Immature natural killer cell (primary cell): ENCODE measurements around the gene PRICKLE2. TPM values are rescaled to one million over a fixed set of nuclear protein-coding genes. Genes with fewer than 3 reads are reported as not detected.

ENCODE experiments used
- DNase-seq, 3 donors: peaks; one replicate each; pipeline ENCODE4 v3.0.0; 2022; ENCODE audit warnings: mixed read lengths in 1 of 3
- H3K27ac Mint-ChIP-seq, 6 donors: one replicate each; pipeline ENCODE4 v1.8.0; 2020; ENCODE audit warnings: mixed read lengths in 6 of 6, mild to moderate bottlenecking in 5 of 6, inconsistent platforms in 4 of 6, moderate library complexity in 3 of 6
- H3K27me3 Mint-ChIP-seq, 3 donors: one replicate each; pipeline ENCODE4 v1.8.0; 2020 to 2021; ENCODE audit warnings: low read depth in 3 of 3, mild to moderate bottlenecking in 3 of 3, mixed read lengths in 3 of 3, moderate library complexity in 3 of 3, inconsistent platforms in 1 of 3
- H3K36me3 Mint-ChIP-seq, 3 donors: one replicate each; pipeline ENCODE4 v1.8.0; 2020; ENCODE audit warnings: mixed read lengths in 3 of 3, inconsistent platforms in 2 of 3, mild to moderate bottlenecking in 2 of 3
- H3K4me1 Mint-ChIP-seq, 2 donors: one replicate each; pipeline ENCODE4 v1.8.0; 2020; ENCODE audit warnings: inconsistent platforms in 2 of 2, mild to moderate bottlenecking in 2 of 2, mixed read lengths in 2 of 2, moderate library complexity in 1 of 2
- H3K4me3 Mint-ChIP-seq, 5 donors: one replicate each; pipeline ENCODE4 v1.8.0; 2020; ENCODE audit warnings: mild to moderate bottlenecking in 5 of 5, mixed read lengths in 5 of 5, inconsistent platforms in 3 of 5, moderate library complexity in 3 of 5
- H3K9me3 Mint-ChIP-seq, 6 donors: one replicate each; pipeline ENCODE4 v1.8.0; 2020; ENCODE audit warnings: mild to moderate bottlenecking in 6 of 6, mixed read lengths in 6 of 6, inconsistent platforms in 4 of 6, moderate library complexity in 3 of 6
- polyA plus RNA-seq, 3 donors: library from polyadenylated mRNA; unstranded; fragments of 300-500 nt; fragmentation: Illumina TruSeq; gene quantifications; one replicate each; pipeline ENCODE4 v1.2.3, GENCODE V29; 2021

PRICKLE2 gene
- polyA plus RNA-seq, 3 donors from 2014 or later = 0.19 to 0.64 (median 0.43) TPM

- no peaks in the 10 kb centered on the region for H3K36me3 Mint-ChIP-seq
- H3K9me3 Mint-ChIP-seq = peaks cover 0 to 7% (median 4%) of the 10 kb centered on the region in 6 donors
- no peak overlapping the region for H3K4me3 Mint-ChIP-seq
- no peak overlapping the region for H3K27ac Mint-ChIP-seq
- H3K27me3 Mint-ChIP-seq = peaks cover 1 to 4% (median 2%) of the 10 kb centered on the region in 3 donors
- DNase-seq = no peak
- no peaks in the 10 kb centered on the region for H3K4me1 Mint-ChIP-seq
Observed at GRCh38 chr3:64239841-64240240, 14.6 kb upstream of the PRICKLE2 start.

GRCh38 chr3:64238971-64239667 lies 13.9 kb upstream of the PRICKLE2 start:
- Mint-ChIP-seq H3K9me3 (peaks cover 0 to 7% (median 5%) of the 10 kb centered on the region in 6 donors), H3K27ac (no peak overlapping the region), H3K27me3 (peaks cover 2 to 4% (median 2%) of the 10 kb centered on the region in 3 donors), H3K4me3 (no peak overlapping the region), H3K4me1 (no peaks in the 10 kb centered on the region), H3K36me3 (no peaks in the 10 kb centered on the region)
- DNase-seq = no peak

- Mint-ChIP-seq H3K36me3 (no peaks in the 10 kb centered on the region), H3K27ac (no peak overlapping the region), H3K27me3 (peaks cover 2% of the 10 kb centered on the region in 3 donors), H3K4me3 (no peak overlapping the region), H3K4me1 (no peaks in the 10 kb centered on the region), H3K9me3 (peaks cover 0 to 8% (median 6%) of the 10 kb centered on the region in 6 donors)
- DNase-seq = no peak
Observed at GRCh38 chr3:64237083-64237482, 11.8 kb upstream of the PRICKLE2 start.

GRCh38 chr3:64235605-64236004 lies 10.3 kb upstream of the PRICKLE2 start:
- peaks cover 0 to 7% (median 5%) of the 10 kb centered on the region in 6 donors for H3K9me3 Mint-ChIP-seq
- no peak for DNase-seq
- no peak overlapping the region for H3K27ac Mint-ChIP-seq
- no peaks in the 10 kb centered on the region for H3K36me3 Mint-ChIP-seq
- peaks cover 2% of the 10 kb centered on the region in 3 donors for H3K27me3 Mint-ChIP-seq
- H3K4me1 Mint-ChIP-seq = no peaks in the 10 kb centered on the region
- H3K4me3 Mint-ChIP-seq = no peak overlapping the region

GRCh38 chr3:64234571-64234970 lies 9.3 kb upstream of the PRICKLE2 start:
- no peaks in the 10 kb centered on the region for H3K4me1 Mint-ChIP-seq
- H3K9me3 Mint-ChIP-seq = peaks cover 0 to 7% (median 5%) of the 10 kb centered on the region in 6 donors
- H3K4me3 Mint-ChIP-seq = no peak overlapping the region
- H3K36me3 Mint-ChIP-seq = no peaks in the 10 kb centered on the region
- no peak for DNase-seq
- H3K27ac Mint-ChIP-seq = no peak overlapping the region
- H3K27me3 Mint-ChIP-seq = peaks cover 2% of the 10 kb centered on the region in 3 donors

- DNase-seq = no peak
- no peak overlapping the region for H3K27ac Mint-ChIP-seq
- peaks cover 2% of the 10 kb centered on the region in 3 donors for H3K27me3 Mint-ChIP-seq
- H3K4me3 Mint-ChIP-seq = no peak overlapping the region
- H3K9me3 Mint-ChIP-seq = peaks cover 0 to 7% (median 3%) of the 10 kb centered on the region in 6 donors
- H3K4me1 Mint-ChIP-seq = no peaks in the 10 kb centered on the region
- no peaks in the 10 kb centered on the region for H3K36me3 Mint-ChIP-seq
Observed at GRCh38 chr3:64232821-64233220, 7.6 kb upstream of the PRICKLE2 start.

GRCh38 chr3:64229903-64230302 lies 4.6 kb upstream of the PRICKLE2 start:
- no peaks in the 10 kb centered on the region for H3K36me3 Mint-ChIP-seq
- H3K27ac Mint-ChIP-seq = no peak overlapping the region
- H3K4me1 Mint-ChIP-seq = peaks cover 0 to 6% of the 10 kb centered on the region in 2 donors
- DNase-seq = no peak
- peaks cover 0 to 1% (median 1%) of the 10 kb centered on the region in 3 donors for H3K27me3 Mint-ChIP-seq
- no peak overlapping the region for H3K4me3 Mint-ChIP-seq
- peaks cover 0 to 6% (median under 1%) of the 10 kb centered on the region in 6 donors for H3K9me3 Mint-ChIP-seq

- no peak overlapping the region for H3K27ac Mint-ChIP-seq
- peaks cover 0 to 6% (median 0%) of the 10 kb centered on the region in 6 donors for H3K9me3 Mint-ChIP-seq
- H3K4me1 Mint-ChIP-seq = peaks cover 0 to 6% of the 10 kb centered on the region in 2 donors
- H3K36me3 Mint-ChIP-seq = no peaks in the 10 kb centered on the region
- H3K4me3 Mint-ChIP-seq = no peak overlapping the region
- DNase-seq = no peak
- no peaks in the 10 kb centered on the region for H3K27me3 Mint-ChIP-seq
Observed at GRCh38 chr3:64228110-64228509, 2.8 kb upstream of the PRICKLE2 start.

- Mint-ChIP-seq H3K4me3 (no peak overlapping the region), H3K4me1 (peaks cover 0 to 6% of the 10 kb centered on the region in 2 donors), H3K27me3 (no peaks in the 10 kb centered on the region), H3K36me3 (no peaks in the 10 kb centered on the region), H3K27ac (no peak overlapping the region), H3K9me3 (peaks cover 0 to 1% (median 0%) of the 10 kb centered on the region in 6 donors)
- DNase-seq = no peak
Observed at GRCh38 chr3:64226730-64227129, 1.5 kb upstream of the PRICKLE2 start.

- no peak for DNase-seq
- Mint-ChIP-seq H3K27ac (peak overlapping the region in 3 of 6 donors; percentile 42 to 90 (median 60)), H3K4me3 (peak overlapping the region in 2 of 5 donors; percentile 72 to 85), H3K36me3 (no peaks in the 10 kb centered on the region), H3K4me1 (peaks cover 2 to 6% of the 10 kb centered on the region in 2 donors), H3K9me3 (peaks cover 0 to 1% (median 0%) of the 10 kb centered on the region in 6 donors), H3K27me3 (no peaks in the 10 kb centered on the region)
Observed at GRCh38 chr3:64225695-64226499, 631 bp upstream of the PRICKLE2 start.

GRCh38 chr3:64223791-64224745 lies 1.2 kb downstream of the PRICKLE2 start:
- no peaks in the 10 kb centered on the region for H3K27me3 Mint-ChIP-seq
- no peaks in the 10 kb centered on the region for H3K36me3 Mint-ChIP-seq
- no peak for DNase-seq
- peak overlapping the region in 2 of 6 donors; percentile 24 to 63 for H3K27ac Mint-ChIP-seq
- peak overlapping the region in 4 of 5 donors; percentile 32 to 85 (median 57) for H3K4me3 Mint-ChIP-seq
- peaks cover 2 to 6% of the 10 kb centered on the region in 2 donors for H3K4me1 Mint-ChIP-seq
- H3K9me3 Mint-ChIP-seq = peaks cover 0 to 1% (median 0%) of the 10 kb centered on the region in 6 donors

- Mint-ChIP-seq H3K4me1 (peaks cover 2 to 6% of the 10 kb centered on the region in 2 donors), H3K27ac (peak overlapping the region in 2 of 6 donors; percentile 74 to 76), H3K9me3 (peaks cover 0 to 1% (median 0%) of the 10 kb centered on the region in 6 donors), H3K36me3 (no peaks in the 10 kb centered on the region), H3K4me3 (peak overlapping the region in 3 of 5 donors; percentile 30 to 73 (median 54)), H3K27me3 (no peaks in the 10 kb centered on the region)
- DNase-seq = no peak
Observed at GRCh38 chr3:64222501-64223111, 2.7 kb downstream of the PRICKLE2 start.
